GM12873 (cell line): ENCODE data around the gene HOXC12.

ENCODE experiments used
- TF ChIP-seq, protein P1 (sequence below): IDR thresholded peaks from 2 replicates; pipeline ENCODE4 v1.5.1; 2012; ENCODE audit warnings: low read depth, mild to moderate bottlenecking, moderate library complexity, low read length, control low read depth; ENCODE audit not compliant: insufficient read depth; ENCODE audit errors: missing control alignments

The HOXC12 gene

DNA sequence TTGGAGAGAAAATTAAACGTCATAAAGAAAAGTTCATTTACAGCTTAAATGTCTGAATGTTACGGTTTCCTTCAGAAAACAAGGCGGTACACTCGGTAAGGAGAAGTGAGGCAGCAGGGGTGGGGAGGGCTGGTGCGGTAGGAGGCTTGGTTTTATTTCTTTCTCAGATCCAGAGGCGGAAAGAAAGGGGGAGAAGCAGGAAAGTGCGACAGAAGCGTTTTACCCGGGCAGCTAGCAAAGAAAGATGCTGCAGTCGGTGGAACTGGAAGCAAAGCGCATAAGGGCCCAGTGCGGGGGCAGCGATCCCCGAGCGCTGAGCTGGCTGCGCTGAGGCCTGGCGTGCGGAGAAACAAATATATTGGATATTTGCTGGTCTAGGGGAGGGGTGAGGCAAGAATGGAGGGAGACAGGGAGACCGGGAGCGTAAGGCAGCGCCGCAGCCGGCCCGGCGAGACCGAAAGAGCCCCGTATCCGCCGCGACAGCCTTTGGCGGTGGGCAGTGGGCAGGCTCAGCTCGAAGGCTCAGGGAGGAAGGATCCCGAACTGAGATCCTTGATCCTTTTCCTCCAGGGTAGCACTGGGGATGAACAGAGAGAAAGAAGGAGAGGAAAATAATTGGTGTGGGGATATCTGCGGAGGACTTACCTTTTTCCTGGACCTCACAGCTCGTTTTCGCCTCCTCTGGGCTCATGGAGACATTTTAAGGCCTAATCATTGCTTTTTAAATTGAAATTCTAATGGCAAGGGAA, 11.9 kb downstream of the HOXC12 start:
- TF ChIP-seq, protein P1, sequence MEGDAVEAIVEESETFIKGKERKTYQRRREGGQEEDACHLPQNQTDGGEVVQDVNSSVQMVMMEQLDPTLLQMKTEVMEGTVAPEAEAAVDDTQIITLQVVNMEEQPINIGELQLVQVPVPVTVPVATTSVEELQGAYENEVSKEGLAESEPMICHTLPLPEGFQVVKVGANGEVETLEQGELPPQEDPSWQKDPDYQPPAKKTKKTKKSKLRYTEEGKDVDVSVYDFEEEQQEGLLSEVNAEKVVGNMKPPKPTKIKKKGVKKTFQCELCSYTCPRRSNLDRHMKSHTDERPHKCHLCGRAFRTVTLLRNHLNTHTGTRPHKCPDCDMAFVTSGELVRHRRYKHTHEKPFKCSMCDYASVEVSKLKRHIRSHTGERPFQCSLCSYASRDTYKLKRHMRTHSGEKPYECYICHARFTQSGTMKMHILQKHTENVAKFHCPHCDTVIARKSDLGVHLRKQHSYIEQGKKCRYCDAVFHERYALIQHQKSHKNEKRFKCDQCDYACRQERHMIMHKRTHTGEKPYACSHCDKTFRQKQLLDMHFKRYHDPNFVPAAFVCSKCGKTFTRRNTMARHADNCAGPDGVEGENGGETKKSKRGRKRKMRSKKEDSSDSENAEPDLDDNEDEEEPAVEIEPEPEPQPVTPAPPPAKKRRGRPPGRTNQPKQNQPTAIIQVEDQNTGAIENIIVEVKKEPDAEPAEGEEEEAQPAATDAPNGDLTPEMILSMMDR: no peak

DNA sequence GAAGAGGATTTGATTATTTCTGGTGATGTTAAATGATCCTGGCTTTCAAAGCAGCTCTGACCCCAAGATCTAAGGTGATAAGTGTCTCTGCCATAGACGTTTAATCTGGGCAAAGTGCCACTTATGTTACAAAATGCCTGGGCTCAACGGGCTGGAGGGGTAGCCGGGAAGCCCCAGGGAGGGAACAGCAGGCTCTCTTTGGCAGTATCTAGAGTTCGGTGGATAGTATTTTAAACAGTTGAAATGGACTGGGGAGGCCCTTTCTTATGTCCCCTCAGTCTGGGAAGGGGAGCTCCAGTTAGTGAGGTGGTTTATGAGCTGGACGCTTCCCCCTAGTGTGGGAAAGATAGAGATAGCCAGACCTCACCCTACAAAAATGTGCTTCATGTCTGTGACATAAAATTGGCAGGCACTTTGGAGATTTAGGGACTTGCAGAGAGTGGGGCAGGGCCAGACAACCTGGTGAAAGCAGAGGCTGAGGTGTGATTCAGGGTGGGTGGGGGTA, 12.8 kb downstream of the HOXC12 start:
- TF ChIP-seq, protein P1: no peak

DNA sequence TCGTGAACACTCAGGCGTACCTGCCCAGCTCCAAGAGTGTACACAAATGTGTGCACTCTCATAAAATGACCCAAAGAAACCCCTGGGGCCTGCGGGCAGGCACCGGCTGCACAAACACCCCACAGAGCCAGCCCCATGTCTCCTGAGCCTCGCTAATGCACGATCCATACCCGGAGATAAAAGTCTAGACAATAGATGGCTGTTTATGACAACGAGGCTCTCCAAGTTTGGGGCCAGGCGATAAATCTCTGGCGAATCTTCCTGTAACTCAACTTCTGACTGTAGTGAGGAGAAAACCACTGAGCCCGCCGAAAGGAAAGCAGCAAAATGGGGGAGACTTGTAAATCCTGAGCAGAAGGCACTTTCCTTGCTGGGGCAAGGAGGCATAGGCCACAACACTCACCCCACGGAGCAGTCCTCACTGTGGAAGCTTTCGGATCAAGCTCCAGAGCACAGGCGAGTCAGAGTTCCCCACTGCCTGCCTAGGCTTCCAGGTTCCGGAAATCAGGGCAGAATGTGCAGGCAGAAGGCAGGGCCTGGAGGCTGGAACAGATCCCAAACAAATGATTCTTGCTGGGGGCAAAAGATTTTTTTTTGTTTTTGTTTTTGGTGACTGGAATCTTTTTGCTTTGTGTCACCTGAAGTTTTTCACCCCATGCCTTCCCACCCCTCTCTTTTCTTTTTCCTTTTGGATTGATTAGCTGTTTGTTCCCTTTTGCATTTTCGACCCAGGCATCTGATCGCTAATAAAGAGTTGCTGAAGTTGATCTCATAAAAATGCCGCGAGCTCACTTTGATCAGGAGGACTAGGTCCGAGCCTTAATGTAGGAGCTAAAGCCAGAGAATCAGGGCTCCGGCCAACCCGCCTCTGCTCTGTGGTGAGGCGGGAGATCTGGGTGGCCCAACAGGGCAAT, 13.8 kb downstream of the HOXC12 start:
- TF ChIP-seq, protein P1: no peak

DNA sequence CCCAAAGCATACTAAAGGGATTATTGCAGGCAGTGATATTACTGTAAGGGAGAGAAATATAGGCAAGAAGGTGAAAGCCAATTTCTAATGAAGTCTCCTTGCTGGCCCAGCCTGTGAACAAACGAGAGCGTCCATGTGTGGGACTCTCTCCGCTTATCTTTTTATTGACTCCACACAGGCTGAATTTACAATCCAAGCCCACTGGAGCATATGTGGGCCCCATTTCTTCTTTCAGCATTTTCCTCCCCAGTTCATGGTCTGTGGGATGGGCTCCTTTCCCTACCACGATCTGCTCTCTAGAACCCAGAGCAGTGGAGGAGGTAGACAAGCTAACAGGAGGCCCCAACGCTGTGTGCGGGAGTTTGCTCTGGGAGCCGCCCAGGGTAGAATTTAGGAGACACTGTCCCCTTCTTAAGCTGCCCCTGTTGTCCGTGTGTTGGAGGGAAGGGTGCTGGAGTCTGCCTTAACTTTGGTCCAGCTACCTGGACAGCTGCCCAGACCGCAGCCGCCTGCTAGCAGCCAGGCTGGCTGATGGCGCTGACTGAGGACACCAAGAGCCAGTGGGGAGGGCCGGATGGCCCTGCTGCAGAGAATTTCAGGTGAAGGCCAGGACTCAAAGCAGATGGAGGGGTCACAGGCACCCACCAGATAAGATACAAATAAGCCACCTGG, 15.0 kb downstream of the HOXC12 start:
- TF ChIP-seq, protein P1: no peak

DNA sequence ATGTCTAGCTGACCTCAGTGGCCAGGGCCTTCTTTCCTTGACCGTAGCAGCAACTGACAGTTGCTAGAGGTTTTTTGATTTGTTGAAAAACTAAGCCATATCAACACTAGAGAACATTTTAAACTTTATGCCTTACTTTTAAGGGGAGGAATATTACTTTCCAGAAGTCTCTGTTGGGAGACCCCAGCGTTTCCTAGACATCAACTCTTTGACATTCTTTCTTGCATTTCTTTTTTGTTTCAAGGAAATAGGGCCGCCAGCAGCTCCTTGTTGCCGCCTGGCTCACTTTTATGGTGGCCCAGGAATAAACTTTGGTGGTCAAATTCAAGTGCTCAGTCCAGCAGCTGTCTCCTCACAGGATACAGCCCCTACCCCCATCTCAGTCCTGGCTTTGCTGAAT, 15.7 kb downstream of the HOXC12 start:
- TF ChIP-seq, protein P1: no peak

DNA sequence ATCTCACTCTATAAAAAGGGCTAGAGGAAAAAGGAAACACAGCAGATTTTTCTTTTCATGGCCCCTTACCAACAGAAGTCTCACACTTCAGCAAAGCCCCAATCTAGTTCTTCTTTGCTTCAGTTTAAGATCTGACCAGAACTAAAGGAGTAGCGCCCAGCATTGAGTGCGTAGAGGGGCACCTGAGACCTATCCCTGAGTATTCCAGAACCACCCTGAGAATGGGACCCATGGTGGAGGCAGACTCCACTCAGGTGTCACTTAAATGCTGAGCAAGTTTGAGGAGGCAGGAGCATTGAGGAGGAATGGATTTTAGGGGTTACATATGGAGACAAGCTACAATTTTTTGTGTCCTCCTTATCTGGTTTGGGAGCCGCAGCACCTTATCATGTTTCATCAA, 16.4 kb downstream of the HOXC12 start:
- TF ChIP-seq, protein P1: no peak

DNA sequence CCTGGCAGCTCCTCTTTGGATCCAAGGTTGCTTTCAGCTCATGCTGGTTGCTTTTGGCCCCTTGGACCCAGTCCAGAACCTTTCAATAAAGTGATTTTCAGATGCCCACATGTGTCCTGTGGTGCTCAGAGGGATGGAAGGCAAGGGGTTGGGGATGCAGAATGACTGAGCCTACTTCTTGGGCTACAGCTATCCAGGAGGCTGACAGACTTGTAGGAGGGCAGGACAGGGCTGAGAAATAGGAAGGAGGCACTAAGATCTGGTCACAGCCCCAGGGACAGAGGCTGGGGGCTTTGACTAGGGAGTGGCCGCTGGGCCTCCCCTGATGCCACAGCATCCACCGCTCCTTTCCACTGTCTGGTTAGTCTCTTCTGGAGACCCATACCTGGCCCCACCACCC, 17.0 kb downstream of the HOXC12 start:
- TF ChIP-seq, protein P1: no peak
